CD4-positive, alpha-beta memory T cell (primary cell): ENCODE data around the gene MSRB1. TPM values are rescaled to one million over a fixed set of nuclear protein-coding genes. Genes with fewer than 3 reads are reported as not detected.

Experiments
- CTCF ChIA-PET: fragments of 350-600 bp; sonication (Branson Sonifier 250); formaldehyde crosslinking; loops from one replicate; lab custom pipeline; 2021; ENCODE audit warnings: inconsistent platforms; ENCODE audit not compliant: partially characterized antibody; lab: Charles Lee
- POLR2A ChIA-PET: fragments of 350-600 bp; sonication (Branson Sonifier 250); formaldehyde crosslinking; loops from one replicate; lab custom pipeline; 2021; ENCODE audit not compliant: partially characterized antibody; lab: Charles Lee
- DNase-seq, 5 donors: peaks; one replicate each; pipeline versions ENCODE4 v3.0.0 to v3.0.0-alpha.2; 2020 to 2022; ENCODE audit warnings: mixed read lengths in 1 of 5
- H3K27ac ChIP-seq: one replicate; pipeline ENCODE4 v1.7.0; 2013; ENCODE audit warnings: low read depth, low read length
- H3K27me3 ChIP-seq: 2 replicates; pipeline ENCODE4 v1.7.0; 2013; ENCODE audit warnings: mild to moderate bottlenecking, low read length, moderate library complexity; ENCODE audit not compliant: insufficient read depth
- H3K36me3 ChIP-seq: 2 replicates; pipeline ENCODE4 v1.7.0; 2013; ENCODE audit warnings: mild to moderate bottlenecking, low read length, moderate library complexity; ENCODE audit not compliant: insufficient read depth
- H3K4me1 ChIP-seq: 2 replicates; pipeline ENCODE4 v1.7.0; 2013; ENCODE audit warnings: mild to moderate bottlenecking, low read length, moderate library complexity; ENCODE audit not compliant: insufficient read depth
- H3K4me3 ChIP-seq, 2 donors: one replicate each; pipeline ENCODE4 v1.7.0; 2013; ENCODE audit warnings: low read length in 2 of 2, mild to moderate bottlenecking in 1 of 2
- H3K9me3 ChIP-seq, 2 donors: one replicate each; pipeline ENCODE4 v1.7.0; 2013; ENCODE audit warnings: low read length in 2 of 2, control low read depth in 1 of 2; ENCODE audit not compliant: control insufficient read depth in 1 of 2
- H3K27ac Mint-ChIP-seq, 7 donors: one replicate each; pipeline ENCODE4 v1.8.0; 2020 to 2021; ENCODE audit warnings: mixed read lengths in 7 of 7, mild to moderate bottlenecking in 6 of 7, inconsistent platforms in 3 of 7, moderate library complexity in 3 of 7
- H3K27me3 Mint-ChIP-seq, 2 donors: one replicate each; pipeline ENCODE4 v1.8.0; 2020 to 2021; ENCODE audit warnings: mixed read lengths in 2 of 2
- H3K36me3 Mint-ChIP-seq, 2 donors: one replicate each; pipeline ENCODE4 v1.8.0; 2020 to 2021; ENCODE audit warnings: mixed read lengths in 2 of 2, inconsistent platforms in 1 of 2, mild to moderate bottlenecking in 1 of 2
- H3K4me1 Mint-ChIP-seq, 4 donors: one replicate each; pipeline ENCODE4 v1.8.0; 2020 to 2021; ENCODE audit warnings: mixed read lengths in 4 of 4, mild to moderate bottlenecking in 1 of 4
- H3K4me3 Mint-ChIP-seq, 8 donors: one replicate each; pipeline ENCODE4 v1.8.0; 2020 to 2021; ENCODE audit warnings: mixed read lengths in 8 of 8, mild to moderate bottlenecking in 7 of 8, moderate library complexity in 6 of 8, inconsistent platforms in 3 of 8
- H3K9me3 Mint-ChIP-seq, 8 donors: one replicate each; pipeline ENCODE4 v1.8.0; 2020 to 2021; ENCODE audit warnings: mixed read lengths in 8 of 8, mild to moderate bottlenecking in 5 of 8, inconsistent platforms in 3 of 8, moderate library complexity in 1 of 8
- intact Hi-C: fragments of 100-400 bp; cut with micrococcal nuclease; formaldehyde crosslinking; loops from one replicate; pipeline ENCODE4 v1.15.1; 2023
- polyA plus RNA-seq, 2 donors: library from polyadenylated mRNA; unstranded; fragments of 300-500 nt; fragmentation: Illumina TruSeq; gene quantifications; one replicate each; pipeline ENCODE4 v1.2.3, GENCODE V29; 2021
- total RNA-seq, 2 experiments: library from RNA; stranded (reverse); gene quantifications; one replicate each; pipeline ENCODE4 v1.2.3, GENCODE V29; 2021

The MSRB1 gene
- total and polyA plus RNA-seq, 4 experiments from 2014 or later = 9.3 to 30.5 (median 15.5) TPM

- Mint-ChIP-seq H3K36me3 (no peaks in the 10 kb centered on the region), H3K4me1 (peaks cover 0 to 5% (median under 1%) of the 10 kb centered on the region in 4 donors), H3K9me3 (no peaks in the 10 kb centered on the region), H3K27ac (no peak overlapping the region), H3K4me3 (no peak overlapping the region), H3K27me3 (peaks cover 34 to 37% of the 10 kb centered on the region in 2 donors)
- no peak overlapping the region for H3K27ac ChIP-seq
- H3K27me3 ChIP-seq = peaks cover 10% of the 10 kb centered on the region
- no peak overlapping the region for H3K4me3 ChIP-seq
- DNase-seq = no peak
- intact Hi-C loops = no loop called here
- no peaks in the 10 kb centered on the region for H3K4me1 ChIP-seq
- no peaks in the 10 kb centered on the region for H3K9me3 ChIP-seq
- H3K36me3 ChIP-seq = no peaks in the 10 kb centered on the region
- CTCF ChIA-PET = interaction anchor here (1.4 to 1.5 kb wide), 2 partner anchors 11 to 13 kb away, joined by 4 to 5 read pairs; no protein-coding TSS in a partner anchor
- POLR2A ChIA-PET = no interaction called here
These were observed 26.4 kb downstream of the MSRB1 start for GRCh38 chr16:1916640-1916990.

- H3K36me3 Mint-ChIP-seq = no peaks in the 10 kb centered on the region
- H3K36me3 ChIP-seq = no peaks in the 10 kb centered on the region
- H3K27me3 Mint-ChIP-seq = peaks cover 27 to 31% of the 10 kb centered on the region in 2 donors
- no peaks in the 10 kb centered on the region for H3K9me3 ChIP-seq
- peaks cover 0 to under 1% (median 0%) of the 10 kb centered on the region in 4 donors for H3K4me1 Mint-ChIP-seq
- no peak overlapping the region for H3K4me3 Mint-ChIP-seq
- H3K27ac ChIP-seq = no peak overlapping the region
- no peak for DNase-seq
- H3K4me3 ChIP-seq = no peak overlapping the region
- ChIA-PET POLR2A (no interaction called here), CTCF (interaction anchor here (1.4 to 1.5 kb wide), 2 partner anchors 12 to 13 kb away, joined by 4 to 5 read pairs; no protein-coding TSS in a partner anchor)
- no peaks in the 10 kb centered on the region for H3K9me3 Mint-ChIP-seq
- intact Hi-C loops = no loop called here
- no peaks in the 10 kb centered on the region for H3K4me1 ChIP-seq
- no peak overlapping the region for H3K27ac Mint-ChIP-seq
- peaks cover 10% of the 10 kb centered on the region for H3K27me3 ChIP-seq
These were observed 27.0 kb downstream of the MSRB1 start for GRCh38 chr16:1915732-1916639.

- H3K4me1 ChIP-seq = no peaks in the 10 kb centered on the region
- no peaks in the 10 kb centered on the region for H3K9me3 ChIP-seq
- no peaks in the 10 kb centered on the region for H3K9me3 Mint-ChIP-seq
- H3K36me3 ChIP-seq = no peaks in the 10 kb centered on the region
- CTCF ChIA-PET = interaction anchor here (1.5 kb wide), 1 partner anchor 14 kb away, joined by 4 read pairs; no protein-coding TSS in a partner anchor
- no peak overlapping the region for H3K27ac Mint-ChIP-seq
- no peak overlapping the region for H3K27ac ChIP-seq
- POLR2A ChIA-PET = no interaction called here
- DNase-seq = no peak
- H3K4me3 ChIP-seq = no peak overlapping the region
- H3K27me3 Mint-ChIP-seq = peaks cover 20 to 23% of the 10 kb centered on the region in 2 donors
- intact Hi-C loops = no loop called here
- no peak overlapping the region for H3K4me3 Mint-ChIP-seq
- H3K36me3 Mint-ChIP-seq = no peaks in the 10 kb centered on the region
- H3K27me3 ChIP-seq = peaks cover 10% of the 10 kb centered on the region
- H3K4me1 Mint-ChIP-seq = no peaks in the 10 kb centered on the region
These were observed 28.0 kb downstream of the MSRB1 start for GRCh38 chr16:1914988-1915387.

DNA sequence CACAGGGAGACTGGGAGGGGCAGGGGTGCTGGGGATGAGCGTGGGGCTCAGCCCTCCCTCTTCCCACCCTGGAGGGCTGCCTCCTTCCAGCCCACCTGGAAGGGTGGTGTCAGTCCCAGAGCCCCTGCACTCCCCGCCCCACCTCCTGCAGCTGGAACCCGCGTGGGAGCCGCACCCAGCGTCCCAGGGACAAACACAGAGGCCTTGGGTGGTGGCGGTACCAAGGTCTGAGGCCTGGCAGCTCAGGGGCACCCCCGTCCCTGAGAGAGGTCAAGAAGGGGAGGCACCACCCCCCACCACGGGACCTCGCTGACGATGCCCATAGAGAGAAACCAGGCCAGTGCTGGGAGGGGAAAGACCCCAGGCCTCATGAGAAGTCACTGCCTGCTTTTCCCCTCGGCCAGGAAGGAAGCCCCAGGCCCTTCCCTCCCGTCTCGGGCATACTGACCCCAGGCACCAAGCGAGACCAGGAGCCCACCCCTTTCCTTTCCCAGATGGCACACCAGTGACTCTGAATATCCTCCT lies 28.9 kb downstream of the MSRB1 start:
- POLR2A ChIA-PET = no interaction called here
- no peaks in the 10 kb centered on the region for H3K36me3 Mint-ChIP-seq
- H3K27me3 Mint-ChIP-seq = peaks cover 18 to 22% of the 10 kb centered on the region in 2 donors
- H3K4me1 Mint-ChIP-seq = no peaks in the 10 kb centered on the region
- Histone ChIP-seq H3K36me3 (no peaks in the 10 kb centered on the region), H3K4me3 (no peak overlapping the region), H3K9me3 (no peaks in the 10 kb centered on the region), H3K27me3 (peaks cover 10% of the 10 kb centered on the region), H3K27ac (no peak overlapping the region), H3K4me1 (no peaks in the 10 kb centered on the region)
- no peak overlapping the region for H3K4me3 Mint-ChIP-seq
- no peaks in the 10 kb centered on the region for H3K9me3 Mint-ChIP-seq
- DNase-seq = no peak
- CTCF ChIA-PET = no interaction called here
- H3K27ac Mint-ChIP-seq = no peak overlapping the region
- intact Hi-C loops = no loop called here

DNA sequence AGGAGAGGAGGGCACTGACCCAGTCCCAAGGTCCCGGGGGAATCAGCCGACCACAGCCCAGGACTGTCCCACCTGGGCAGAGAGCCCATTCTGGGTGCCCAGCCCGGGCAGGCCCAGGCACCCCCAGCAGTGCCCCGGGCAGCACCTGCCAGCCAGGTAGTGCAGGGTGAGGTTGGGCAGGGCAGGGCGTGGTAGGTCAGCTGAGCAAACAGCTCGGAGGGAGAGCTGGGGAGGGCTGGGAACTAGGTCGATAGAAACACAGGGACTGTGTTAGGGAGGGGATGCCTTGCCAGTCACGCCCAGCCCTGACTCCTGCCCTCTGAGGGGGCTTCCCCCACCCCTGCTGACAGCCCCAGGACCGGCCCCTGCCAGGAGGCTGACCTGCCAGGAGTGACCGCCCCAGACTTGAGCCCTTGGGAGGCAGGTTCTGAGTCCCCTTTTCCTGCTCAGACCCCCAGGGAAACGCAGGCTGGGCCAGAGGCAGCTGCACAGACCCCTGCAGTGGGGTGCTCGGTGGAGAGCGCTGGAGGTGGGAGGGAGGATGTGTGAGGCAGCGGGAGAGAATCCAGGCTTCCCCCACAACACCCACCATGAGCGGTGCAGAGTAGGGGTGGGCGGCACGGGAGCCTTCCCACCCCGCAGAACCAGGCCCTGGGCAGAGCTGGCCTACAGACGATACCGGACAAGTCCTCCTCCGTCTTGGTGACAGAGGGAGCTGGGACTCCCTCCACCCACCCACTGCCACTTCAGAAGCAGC lies 29.5 kb downstream of the MSRB1 start:
- no peaks in the 10 kb centered on the region for H3K36me3 Mint-ChIP-seq
- POLR2A ChIA-PET = no interaction called here
- H3K27ac Mint-ChIP-seq = no peak overlapping the region
- CTCF ChIA-PET = no interaction called here
- no peak overlapping the region for H3K4me3 Mint-ChIP-seq
- no peaks in the 10 kb centered on the region for H3K9me3 ChIP-seq
- H3K4me1 ChIP-seq = no peaks in the 10 kb centered on the region
- no peak overlapping the region for H3K4me3 ChIP-seq
- H3K4me1 Mint-ChIP-seq = no peaks in the 10 kb centered on the region
- no peak for DNase-seq
- intact Hi-C loops = no loop called here
- H3K36me3 ChIP-seq = no peaks in the 10 kb centered on the region
- H3K27ac ChIP-seq = no peak overlapping the region
- peaks cover 0 to 2% (median 0%) of the 10 kb centered on the region in 8 donors for H3K9me3 Mint-ChIP-seq
- peaks cover 19 to 24% of the 10 kb centered on the region in 2 donors for H3K27me3 Mint-ChIP-seq
- peaks cover 10% of the 10 kb centered on the region for H3K27me3 ChIP-seq

- Histone ChIP-seq H3K27me3 (peaks cover 10% of the 10 kb centered on the region), H3K9me3 (no peaks in the 10 kb centered on the region), H3K36me3 (no peaks in the 10 kb centered on the region), H3K4me3 (no peak overlapping the region), H3K4me1 (no peaks in the 10 kb centered on the region), H3K27ac (no peak overlapping the region)
- ChIA-PET CTCF (interaction anchor here (0.7 kb wide), 1 partner anchor 17 kb away, joined by 3 read pairs; no protein-coding TSS in a partner anchor), POLR2A (no interaction called here)
- Mint-ChIP-seq H3K27me3 (peaks cover 19 to 24% of the 10 kb centered on the region in 2 donors), H3K9me3 (peaks cover 0 to 2% (median 0%) of the 10 kb centered on the region in 8 donors), H3K27ac (peak overlapping the region in 1 of 7 donors; percentile 41), H3K36me3 (no peaks in the 10 kb centered on the region), H3K4me1 (no peaks in the 10 kb centered on the region), H3K4me3 (no peak overlapping the region)
- intact Hi-C loops = no loop called here
- no peak for DNase-seq
These were observed 30.8 kb downstream of the MSRB1 start for GRCh38 chr16:1912215-1912543.
